Esophagus muscularis mucosa (tissue), 3 donors: ENCODE results near the gene ZNF423.

Experiments
- POLR2AphosphoS5 ChIP-seq, 2 donors: sonication (generic); formaldehyde crosslinking; IDR thresholded peaks; one replicate each; pipeline ENCODE4 v1.6.1; 2017; ENCODE audit warnings: antibody characterized with exemption in 2 of 2
- TF ChIP-seq, protein P1 (sequence below), 3 experiments: fragments of 200-600 bp in 2 of 3; fragments of 450-650 bp in 1 of 3; sonication (generic) in 2 of 3; IDR thresholded peaks; one replicate each; pipeline ENCODE4 v1.5.1; 2017 to 2019; ENCODE audit warnings: antibody characterized with exemption in 3 of 3, mild to moderate bottlenecking in 2 of 3, moderate library complexity in 1 of 3

DNA sequence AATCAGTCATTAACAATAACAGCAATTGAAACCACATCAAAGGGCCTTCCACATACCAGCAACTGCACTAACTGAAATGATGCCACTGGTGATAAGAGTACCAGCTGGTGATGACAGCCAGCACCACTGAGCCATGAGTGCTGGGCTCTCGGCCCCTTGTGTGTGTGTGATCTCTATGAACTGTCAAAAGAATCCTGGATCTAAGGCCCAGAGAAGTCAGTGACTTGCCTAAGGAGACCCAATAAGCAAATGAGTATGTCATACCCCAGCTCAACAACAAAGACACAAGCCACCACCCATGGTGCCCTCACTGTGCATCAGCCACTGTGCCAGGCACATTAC, 220.9 kb downstream of the ZNF423 start:
- no peak for TF ChIP-seq POLR2AphosphoS5 (IDR thresholded peaks at IDR 0.05)
- TF ChIP-seq, protein P1, sequence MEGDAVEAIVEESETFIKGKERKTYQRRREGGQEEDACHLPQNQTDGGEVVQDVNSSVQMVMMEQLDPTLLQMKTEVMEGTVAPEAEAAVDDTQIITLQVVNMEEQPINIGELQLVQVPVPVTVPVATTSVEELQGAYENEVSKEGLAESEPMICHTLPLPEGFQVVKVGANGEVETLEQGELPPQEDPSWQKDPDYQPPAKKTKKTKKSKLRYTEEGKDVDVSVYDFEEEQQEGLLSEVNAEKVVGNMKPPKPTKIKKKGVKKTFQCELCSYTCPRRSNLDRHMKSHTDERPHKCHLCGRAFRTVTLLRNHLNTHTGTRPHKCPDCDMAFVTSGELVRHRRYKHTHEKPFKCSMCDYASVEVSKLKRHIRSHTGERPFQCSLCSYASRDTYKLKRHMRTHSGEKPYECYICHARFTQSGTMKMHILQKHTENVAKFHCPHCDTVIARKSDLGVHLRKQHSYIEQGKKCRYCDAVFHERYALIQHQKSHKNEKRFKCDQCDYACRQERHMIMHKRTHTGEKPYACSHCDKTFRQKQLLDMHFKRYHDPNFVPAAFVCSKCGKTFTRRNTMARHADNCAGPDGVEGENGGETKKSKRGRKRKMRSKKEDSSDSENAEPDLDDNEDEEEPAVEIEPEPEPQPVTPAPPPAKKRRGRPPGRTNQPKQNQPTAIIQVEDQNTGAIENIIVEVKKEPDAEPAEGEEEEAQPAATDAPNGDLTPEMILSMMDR (IDR thresholded peaks at IDR 0.05), result no peak
